HG02759 (cell line): Measurements from ENCODE around the gene JMJD4.
A peak's percentile ranks its signal among the peaks of the same experiment; 100 is the strongest.

ENCODE experiments used
- ATAC-seq: cut with Tn5 transposase; IDR thresholded peaks from one replicate; pipeline ENCODE4 v1.9.1; 2021; ENCODE audit warnings: mild to moderate bottlenecking, moderate library complexity; ENCODE audit not compliant: unreplicated experiment

The JMJD4 gene, protein sequence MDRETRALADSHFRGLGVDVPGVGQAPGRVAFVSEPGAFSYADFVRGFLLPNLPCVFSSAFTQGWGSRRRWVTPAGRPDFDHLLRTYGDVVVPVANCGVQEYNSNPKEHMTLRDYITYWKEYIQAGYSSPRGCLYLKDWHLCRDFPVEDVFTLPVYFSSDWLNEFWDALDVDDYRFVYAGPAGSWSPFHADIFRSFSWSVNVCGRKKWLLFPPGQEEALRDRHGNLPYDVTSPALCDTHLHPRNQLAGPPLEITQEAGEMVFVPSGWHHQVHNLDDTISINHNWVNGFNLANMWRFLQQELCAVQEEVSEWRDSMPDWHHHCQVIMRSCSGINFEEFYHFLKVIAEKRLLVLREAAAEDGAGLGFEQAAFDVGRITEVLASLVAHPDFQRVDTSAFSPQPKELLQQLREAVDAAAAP

DNA sequence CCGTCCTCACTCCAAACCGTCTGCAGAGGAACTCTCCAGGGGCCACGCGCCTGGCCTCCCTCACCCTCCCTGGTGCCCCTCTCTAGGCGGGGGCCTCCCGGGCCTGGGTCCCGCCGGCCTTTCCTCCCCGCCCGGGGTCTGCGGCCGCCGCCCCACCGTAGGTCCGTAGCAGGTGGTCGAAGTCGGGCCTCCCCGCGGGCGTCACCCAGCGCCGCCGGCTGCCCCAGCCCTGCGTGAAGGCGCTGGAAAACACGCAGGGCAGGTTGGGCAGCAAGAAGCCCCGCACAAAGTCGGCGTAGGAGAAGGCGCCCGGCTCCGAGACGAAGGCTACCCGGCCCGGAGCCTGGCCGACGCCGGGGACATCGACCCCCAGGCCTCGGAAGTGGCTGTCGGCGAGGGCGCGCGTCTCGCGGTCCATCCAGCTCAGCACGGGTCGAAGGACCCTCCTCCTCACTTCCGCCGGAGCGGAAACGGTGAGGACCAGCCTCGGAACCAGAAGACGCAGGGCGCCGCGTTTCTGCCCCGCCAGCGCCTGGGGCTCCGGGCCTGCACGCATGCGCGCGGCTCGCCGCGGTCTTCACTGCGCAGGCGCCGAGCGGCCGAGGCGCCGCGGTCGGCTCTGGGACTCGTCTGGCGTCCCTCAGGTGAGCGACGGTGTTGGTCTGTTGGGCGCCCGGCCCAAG, at the start of gene JMJD4, which contains the start of gene SNAP47:
JMJD4 (minus strand) TSS at position 447 of the 683 bp plus-strand sequence; CDS start at position 418, 29 bp downstream.
SNAP47 (plus strand) TSS at position 580 of the 683 bp plus-strand sequence. CDS start 12,302 bp downstream, outside the sequence.
- ATAC-seq, result peak; percentile 94

DNA sequence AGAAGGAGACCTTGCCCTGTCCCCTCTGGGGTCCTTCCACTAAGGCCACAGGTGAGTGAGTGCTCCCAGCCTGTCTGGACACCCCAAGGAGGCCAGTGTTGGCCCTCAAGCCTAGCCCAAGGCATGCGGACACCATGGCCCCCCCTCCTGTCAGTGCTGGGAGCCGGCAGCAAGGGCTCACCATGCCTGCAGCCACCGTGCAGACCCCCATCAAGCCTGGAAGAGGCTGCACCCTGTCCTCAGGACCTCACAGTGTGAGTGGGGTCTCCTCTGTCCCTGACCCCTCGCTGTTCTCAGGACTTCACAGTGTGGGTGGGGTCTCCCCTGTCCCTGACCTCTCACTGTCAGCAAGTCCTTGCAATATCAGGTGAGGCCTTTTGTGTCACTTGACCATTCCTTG, 47.1 kb upstream of the JMJD4 start:
- no peak for ATAC-seq

DNA sequence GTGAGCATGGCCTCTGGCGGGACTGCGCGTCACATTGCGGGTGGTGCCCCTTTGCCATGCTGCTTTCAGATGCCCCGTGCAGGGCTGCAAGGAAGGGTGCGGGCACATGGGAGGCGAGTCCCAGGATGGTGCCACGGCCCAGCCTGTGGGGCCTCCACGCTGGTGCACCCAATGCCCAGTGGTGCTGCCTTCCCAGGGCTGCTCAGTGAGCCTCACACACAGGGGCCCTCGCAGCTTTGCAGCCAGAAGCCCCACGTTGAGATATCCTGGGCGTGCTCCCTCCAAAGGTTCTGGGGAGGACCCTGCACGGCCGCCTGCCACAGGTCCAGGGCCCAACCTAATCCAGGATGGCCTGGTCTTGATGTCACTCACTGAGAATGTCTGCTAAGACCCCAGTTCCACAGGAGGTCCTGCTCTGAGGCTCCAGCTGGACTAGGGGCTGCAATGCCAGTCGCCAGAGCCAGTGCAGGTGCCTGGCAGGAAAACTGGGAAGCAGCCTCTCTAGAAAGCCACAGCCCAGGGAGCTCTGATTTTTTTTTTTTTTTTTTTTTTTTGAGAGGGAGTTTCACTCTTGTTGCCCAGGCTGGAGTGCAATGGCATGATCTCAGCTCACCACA, 46.3 kb upstream of the JMJD4 start:
- ATAC-seq, result no peak

DNA sequence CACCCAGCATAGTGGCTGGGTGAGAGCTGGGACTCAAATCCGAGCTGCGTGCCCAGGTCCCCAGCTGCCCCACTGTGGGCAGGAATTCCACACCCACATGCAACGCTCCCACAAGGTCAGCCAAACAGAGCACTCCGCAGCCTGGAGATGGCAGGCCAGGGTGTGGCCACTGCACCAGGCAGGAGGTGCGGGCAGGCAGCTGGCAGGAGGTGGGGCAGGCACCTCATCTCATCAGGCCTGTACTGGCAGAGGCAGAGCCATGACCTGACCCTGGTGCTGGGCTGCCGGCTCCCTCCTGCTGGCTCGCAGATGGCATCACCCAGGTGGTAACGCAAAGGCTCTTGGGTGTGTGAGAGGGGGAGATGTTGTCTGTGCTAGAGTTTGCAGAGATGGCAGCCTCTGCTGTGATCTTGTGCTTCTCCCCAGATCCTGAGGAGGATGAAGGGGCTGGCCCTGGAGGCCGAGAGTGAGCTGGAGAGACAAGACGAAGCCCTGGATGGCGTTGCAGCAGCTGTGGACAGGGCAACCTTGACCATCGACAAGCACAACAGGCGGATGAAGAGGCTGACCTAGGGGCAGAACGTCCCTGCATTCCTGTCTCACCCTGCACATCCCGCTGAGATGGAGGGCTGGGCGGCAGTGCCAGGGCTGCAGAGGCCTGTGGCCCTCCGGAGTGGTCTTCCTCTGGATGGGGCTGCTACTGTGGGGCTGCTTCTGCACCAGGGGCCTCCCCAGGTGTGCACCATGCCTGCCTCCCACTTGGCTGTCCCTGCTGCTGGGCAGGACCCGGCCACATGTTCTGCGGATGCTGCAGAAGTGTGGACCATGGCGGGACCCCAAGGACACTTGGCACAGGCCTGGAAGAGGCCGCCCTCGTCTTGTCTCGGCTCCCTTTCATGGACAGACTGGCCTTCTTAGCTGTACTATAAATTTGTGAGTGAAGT, 45.3 kb upstream of the JMJD4 start:
- ATAC-seq, result no peak

DNA sequence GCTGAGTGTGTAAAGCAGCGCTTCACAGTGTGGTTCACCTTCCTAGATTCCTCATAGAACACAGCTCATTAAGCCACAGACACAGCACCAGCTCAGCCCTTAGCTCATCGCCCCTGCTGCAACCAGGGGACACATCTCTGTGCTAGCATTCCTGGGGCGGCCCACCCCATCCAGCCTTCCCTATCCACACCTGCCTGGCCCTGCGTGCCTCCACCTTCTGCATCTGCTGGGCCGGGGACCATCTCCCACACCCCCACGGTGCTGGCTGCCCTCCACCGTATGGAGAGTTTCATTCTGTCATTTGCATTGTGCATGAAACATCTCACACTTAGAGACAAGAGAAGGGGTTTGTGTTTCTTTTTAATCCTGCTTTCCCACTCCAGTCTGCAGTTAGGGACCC, 44.6 kb upstream of the JMJD4 start:
- no peak for ATAC-seq

DNA sequence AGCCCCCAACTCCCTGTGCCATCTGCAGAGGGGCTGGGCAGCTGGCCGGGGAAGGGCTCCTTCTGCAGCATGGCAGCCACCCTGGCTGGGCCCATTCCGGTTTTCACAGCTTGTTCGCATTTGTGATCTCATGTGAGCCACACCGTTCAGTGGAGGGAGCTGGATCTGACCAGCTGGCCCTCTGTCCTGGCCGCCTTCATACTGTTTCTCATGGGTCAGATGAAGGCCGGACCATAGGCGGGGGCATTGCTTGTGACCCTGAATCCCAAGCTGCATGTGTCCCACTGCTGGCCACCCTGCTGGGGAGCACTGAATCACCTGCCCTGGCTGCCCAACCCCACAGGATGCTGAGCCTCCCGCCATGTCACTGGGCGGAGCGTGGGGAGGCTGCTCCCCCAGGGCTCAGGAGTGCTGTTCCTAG, 43.9 kb upstream of the JMJD4 start:
- ATAC-seq, result no peak

DNA sequence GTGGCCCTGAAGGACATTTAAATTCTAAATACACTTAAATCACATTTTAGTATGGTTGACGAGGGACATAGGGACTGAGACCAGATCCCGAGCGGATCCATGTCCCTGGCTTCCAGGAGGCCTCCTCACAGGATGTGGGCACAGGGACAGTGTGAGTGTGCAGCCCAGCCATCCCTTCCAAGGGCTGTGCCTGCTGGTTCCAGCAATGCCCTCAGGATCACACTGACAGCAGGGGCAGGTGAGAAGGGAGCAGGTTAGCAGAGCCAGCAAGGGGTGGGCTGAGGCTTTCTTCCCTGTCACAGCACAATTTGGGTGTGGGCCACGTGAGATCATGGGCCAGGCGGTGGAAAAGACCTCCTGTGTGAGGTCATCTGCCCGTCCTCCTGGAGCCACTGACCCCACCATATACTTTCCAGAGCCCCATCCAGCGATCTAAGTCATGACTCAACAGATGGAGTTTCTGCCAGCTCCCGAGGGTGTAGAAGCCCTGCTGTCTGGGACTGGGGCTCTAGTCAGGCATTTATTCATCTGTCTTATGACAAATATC, 43.4 kb upstream of the JMJD4 start:
- ATAC-seq, result no peak

DNA sequence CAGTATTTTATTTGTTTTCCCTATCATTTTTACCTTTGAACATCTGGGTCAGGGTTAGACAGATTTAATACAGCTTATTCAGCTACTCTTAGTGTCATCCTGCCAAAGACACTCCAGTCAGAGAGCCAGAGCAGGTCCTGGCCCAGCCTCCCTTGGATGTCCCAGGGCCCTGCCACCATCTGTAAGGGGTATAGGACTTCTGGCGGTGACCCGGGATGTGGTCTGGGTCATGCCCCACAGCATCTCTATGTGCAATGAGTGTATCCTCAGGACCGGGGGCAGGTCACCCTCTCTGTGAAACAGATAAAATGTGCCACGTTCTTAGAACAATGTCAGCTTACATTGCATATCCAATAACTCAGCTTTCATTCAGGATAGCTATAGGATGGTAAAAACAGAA, 42.5 kb upstream of the JMJD4 start:
- ATAC-seq, result no peak

DNA sequence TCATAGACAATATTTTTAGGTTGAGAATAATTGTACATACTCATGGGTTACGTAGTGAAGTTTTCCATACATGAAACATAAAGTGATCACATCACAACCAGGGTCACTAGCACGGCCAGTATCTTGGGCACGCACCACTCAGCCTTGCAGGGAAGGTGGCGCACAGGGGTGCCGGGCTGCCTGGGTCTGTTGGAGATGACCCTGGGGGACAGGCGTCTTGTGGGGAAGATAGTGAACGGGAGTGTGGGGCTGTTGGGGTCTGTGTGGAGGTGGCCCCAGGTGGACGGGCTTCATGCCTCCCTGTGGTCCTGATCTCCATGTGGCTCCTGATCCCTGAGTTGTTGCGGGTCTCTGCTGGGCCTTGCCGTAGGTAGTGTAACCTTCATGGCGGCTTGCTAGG, 42.1 kb upstream of the JMJD4 start:
- no peak for ATAC-seq

DNA sequence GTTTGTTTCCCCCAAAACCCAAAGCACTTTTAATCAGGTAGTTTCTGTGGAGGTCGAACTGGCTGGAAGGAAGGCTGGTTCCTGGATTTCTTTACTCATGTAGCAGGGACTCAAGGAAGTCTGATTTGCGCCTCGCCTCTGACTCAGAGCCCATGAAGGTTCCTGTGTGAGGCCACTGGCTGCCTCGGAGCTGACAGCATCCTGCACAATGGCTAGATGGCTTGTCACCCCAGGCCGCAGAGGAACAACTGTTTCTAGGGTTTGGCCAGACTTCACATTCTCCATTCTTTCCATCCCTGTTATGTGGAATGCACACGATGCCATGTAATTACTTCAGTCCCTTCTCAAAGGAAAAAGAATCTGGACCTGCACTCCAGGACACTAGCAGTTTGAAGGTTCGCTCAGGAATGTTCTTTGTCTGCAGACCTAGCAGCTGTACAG, 41.2 kb upstream of the JMJD4 start:
- ATAC-seq, result no peak

DNA sequence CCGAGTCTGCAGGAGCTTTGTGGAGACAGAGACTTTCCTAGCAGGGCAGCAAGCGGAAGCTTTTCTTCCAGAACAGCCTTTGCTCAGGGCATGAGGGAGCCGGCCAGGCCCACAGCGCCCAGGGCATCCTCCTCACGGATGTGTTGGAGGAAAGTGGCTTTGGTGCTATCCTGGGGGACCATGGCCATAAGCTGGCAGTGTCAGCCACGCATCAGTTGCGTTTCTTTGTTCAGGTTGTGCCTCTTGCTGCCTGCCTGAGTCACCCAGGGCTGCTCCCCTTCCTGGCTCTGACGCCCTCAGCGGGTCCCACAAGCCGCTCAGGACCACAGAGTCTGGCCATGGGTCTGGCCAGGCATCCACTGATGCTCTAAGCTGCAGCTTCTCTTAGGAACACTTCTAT, 40.7 kb upstream of the JMJD4 start:
- no peak for ATAC-seq

DNA sequence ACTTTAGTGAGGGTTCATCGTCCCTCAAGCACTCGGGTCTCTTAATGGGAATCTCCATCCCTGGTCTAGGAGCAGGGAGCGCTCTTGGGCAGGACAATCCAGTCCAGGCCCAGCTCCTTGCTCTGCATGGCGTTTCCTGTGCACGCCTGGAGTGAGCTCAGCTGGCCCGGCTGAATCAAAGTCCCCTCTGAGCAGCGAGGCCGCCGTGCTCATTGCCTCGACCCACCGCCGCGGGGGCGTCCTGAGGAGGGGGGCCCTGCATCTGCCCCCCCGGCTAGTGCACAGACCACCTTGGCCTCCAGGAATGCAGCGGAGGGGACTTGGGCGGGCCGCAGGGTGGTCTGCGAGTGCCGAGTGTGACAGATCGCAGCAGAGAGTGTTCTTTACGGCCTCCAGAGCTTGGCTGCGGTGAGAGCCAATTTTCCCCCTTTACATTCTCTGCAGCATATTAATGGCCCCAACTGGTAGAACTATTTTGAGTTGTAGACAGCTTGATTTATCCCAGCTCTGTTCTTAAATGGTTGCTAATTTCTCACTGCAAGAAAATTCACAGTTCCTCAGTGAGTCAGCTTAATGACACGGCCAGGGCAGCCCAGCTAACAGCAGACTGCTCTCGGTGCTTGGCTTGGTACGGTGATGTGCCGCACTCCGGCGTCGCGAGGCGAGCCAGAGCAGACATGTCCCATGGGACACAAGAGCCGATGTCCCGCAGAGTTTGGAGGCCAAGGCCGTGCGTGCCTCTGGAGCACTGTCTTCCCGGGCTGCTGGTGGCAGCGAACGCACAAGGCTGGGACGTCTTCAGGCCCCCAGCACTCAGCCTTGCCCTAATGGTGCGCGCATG, 39.9 kb upstream of the JMJD4 start:
- ATAC-seq, result no peak

DNA sequence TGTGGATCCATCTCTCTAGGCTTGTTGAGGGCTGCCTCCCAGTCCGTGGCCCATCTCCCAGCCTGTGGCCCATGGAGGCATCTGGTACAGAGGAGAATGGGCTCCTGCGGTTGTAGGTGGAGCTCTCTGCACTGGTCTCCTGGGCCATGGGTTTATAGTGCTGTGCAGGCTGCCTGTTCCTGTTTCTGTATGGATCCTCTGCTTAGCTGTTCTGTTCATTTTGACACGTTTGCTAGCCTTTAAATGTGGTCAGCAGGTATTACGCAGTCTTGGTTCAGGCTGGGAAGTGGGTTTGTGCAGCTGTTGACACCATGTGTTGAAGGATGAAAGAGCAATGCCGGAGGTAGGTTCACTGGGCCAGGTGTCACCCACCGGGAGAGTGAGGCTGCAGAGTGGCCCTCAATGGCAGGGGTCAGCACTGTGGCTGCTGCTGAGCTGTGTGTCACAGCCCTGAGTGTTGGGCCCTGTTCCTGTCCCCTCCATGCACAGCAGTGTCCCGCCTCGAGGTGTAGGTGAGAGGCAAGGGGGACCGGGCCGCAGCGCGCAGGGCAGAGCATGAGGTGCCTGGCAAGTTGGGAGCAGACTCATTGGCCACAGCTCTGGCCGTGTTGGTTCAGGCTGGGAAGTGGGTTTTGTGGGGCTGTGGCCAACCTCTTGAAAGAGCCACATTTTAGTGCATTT, 39.1 kb upstream of the JMJD4 start:
- no peak for ATAC-seq

DNA sequence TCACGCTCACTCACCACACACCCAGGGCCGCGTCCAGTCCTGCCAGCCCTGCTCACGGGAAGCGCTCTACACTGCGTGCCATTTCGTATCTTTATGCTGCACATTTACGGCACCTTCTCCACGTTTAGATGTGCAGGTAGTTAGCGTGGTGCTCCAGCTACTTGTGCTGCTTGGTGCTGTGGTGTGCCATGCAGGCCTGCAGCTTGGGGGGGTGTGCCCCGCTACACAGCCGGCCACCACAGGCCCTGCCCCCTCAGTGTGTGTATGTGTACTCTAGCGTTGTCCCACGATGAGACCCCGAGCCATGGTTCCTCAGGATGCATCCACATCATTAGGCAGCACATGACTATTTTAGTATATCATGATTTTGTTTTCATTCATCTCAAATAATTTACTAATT, 38.5 kb upstream of the JMJD4 start:
- ATAC-seq, result no peak

DNA sequence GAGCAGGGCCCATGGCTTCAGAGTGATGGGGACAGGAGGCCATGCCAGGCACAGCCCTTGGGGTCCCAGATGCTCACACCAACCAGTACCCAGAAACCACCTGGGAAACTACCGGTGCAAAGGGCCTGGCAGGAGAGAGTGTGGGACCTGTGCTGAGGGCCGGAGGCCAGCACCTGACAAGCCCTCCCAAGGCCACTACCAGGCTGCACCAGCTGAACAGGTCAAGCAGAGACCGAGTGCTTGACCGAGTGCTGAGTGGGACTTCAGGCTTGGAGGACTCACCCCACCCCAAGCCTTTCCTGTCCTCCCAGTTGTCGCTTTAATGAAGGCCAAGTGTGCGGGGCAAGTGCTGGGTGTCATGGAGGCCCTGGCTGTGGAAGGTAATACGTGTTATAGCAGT, 36.7 kb upstream of the JMJD4 start:
- no peak for ATAC-seq

DNA sequence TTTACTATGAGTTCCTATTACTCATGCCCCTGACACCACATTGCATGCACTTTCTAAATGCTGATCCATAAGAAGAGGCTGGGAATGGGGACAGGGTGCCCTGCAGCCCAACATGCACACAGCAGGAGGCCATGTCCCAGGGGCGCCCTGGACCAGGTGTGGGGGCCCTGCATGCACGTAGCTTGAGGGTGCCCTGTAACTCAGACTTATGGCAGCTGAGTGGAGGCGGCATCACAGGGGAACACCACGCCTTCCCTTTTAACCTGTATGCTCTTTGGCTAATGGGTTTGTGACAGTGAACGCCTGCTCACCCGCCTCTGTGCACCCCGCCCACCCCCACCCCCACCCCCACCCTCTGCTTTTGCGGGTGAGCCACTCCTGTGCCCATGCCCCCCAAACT, 36.2 kb upstream of the JMJD4 start:
- no peak for ATAC-seq

DNA sequence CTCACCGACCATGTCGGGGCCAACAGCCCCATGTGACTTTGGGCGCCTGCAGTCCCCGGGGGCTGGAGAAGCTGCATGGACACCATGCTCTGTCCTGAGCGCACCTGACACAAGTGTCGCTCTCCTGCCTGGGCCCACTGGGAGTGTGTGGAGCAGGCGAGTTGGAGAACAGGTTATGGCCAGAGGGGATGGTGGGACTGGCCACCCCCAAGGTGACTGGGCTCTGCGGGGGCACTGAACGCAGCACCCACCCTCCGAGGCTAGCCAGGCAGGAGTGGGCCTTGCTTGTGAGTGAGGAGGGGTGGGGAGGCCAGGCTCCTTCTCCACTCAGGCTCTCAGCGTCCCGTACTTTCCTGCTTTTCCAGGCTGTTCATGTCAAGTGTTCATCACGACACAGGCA, 35.7 kb upstream of the JMJD4 start:
- ATAC-seq, result no peak

DNA sequence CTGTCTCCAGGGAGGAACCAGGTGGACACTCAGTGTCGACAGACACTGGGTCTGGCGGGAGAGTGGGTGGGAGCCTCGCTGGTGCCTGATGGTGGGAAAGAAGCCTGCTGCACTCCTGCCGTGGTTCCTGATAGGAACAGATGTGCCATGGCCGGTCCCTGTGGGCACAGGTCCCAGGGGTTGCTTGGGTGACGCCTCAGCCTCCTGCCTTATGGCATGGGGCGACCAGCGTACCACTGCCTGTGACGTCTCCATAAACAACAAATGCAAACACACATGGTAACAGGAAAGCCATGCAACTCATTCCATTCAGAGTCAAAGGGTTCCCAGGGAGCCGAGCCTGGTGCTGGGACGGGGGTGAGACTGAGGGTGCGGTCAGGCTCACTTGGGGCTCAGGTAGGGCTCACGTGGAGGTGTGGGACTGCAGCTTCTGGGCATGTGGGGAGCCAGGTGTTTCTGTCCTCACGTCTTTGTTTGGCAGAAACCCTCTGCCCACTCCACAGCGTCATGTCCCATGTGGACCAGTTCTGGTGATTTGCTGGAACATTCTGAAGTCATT, 34.9 kb upstream of the JMJD4 start:
- ATAC-seq, result no peak
